Measurements from ENCODE around the gene EPHA7. TPM values are rescaled to one million over a fixed set of nuclear protein-coding genes. Genes with fewer than 3 reads are reported as not detected.

Gene EPHA7
- total RNA-seq, 2 experiments from 2014 or later: not detected

- DNase-seq: no peak
- CTCF ChIA-PET: no interaction called here
Measured at GRCh38 chr6:93433592-93433991, 14.2 kb upstream of the EPHA7 start.

GRCh38 chr6:93424303-93425064 lies 5.1 kb upstream of the EPHA7 start:
- intact Hi-C loops (cut with DNase I, micrococcal nuclease): no loop called here
- Histone ChIP-seq H3K36me3 (ENCODE audit: insufficient read depth, low read length) (no peaks in the 10 kb centered on the region), H3K4me3 (ENCODE audit: low read length) (no peak overlapping the region), H3K9me3 (ENCODE audit: control insufficient read depth in 1 of 2, insufficient read depth in 1 of 2, low read length in 2 of 2) (peaks cover 0 to 3% of the 10 kb centered on the region in 2 experiments), H3K27me3 (ENCODE audit: control insufficient read depth in 1 of 2, insufficient read depth in 2 of 2, low read length in 2 of 2) (peaks cover 12 to 33% of the 10 kb centered on the region in 2 experiments), H3K27ac (ENCODE audit: low read depth in 1 of 2, low read length in 2 of 2) (no peak overlapping the region), H3K4me1 (ENCODE audit: insufficient read depth, low read length) (peaks cover 4% of the 10 kb centered on the region)
- Mint-ChIP-seq H3K9me3 (peaks cover 3% of the 10 kb centered on the region), H3K27ac (no peak overlapping the region), H3K4me1 (ENCODE audit: low read depth) (peaks cover 9% of the 10 kb centered on the region), H3K27me3 (peaks cover 27% of the 10 kb centered on the region), H3K36me3 (ENCODE audit: low read depth) (no peaks in the 10 kb centered on the region), H3K4me3 (no peak overlapping the region)
- ChIA-PET CTCF (no interaction called here), POLR2A (no interaction called here)
- TF ChIP-seq CTCF (IDR thresholded peaks at IDR 0.05): no peak
- DNase-seq: no peak
- no peak for ATAC-seq (ENCODE audit: poor library complexity)

More at GRCh38 chr6:93433592-93433991, 14.2 kb upstream of the EPHA7 start:
- H3K4me1 ChIP-seq (ENCODE audit: insufficient read depth, low read length): no peaks in the 10 kb centered on the region
- ATAC-seq (ENCODE audit: poor library complexity): no peak
- no peaks in the 10 kb centered on the region for H3K36me3 ChIP-seq (ENCODE audit: insufficient read depth, low read length)
- no peak overlapping the region for H3K4me3 Mint-ChIP-seq
- H3K27ac Mint-ChIP-seq: no peak overlapping the region
- H3K36me3 Mint-ChIP-seq (ENCODE audit: low read depth): no peaks in the 10 kb centered on the region
- no peak for TF ChIP-seq CTCF (IDR thresholded peaks at IDR 0.05)
- H3K27me3 ChIP-seq (ENCODE audit: control insufficient read depth in 1 of 2, insufficient read depth in 2 of 2, low read length in 2 of 2): no peaks in the 10 kb centered on the region
- H3K4me3 ChIP-seq (ENCODE audit: low read length): no peak overlapping the region
- intact Hi-C loops (cut with DNase I, micrococcal nuclease): no loop called here
- peaks cover 1% of the 10 kb centered on the region for H3K9me3 Mint-ChIP-seq
- no peaks in the 10 kb centered on the region for H3K9me3 ChIP-seq (ENCODE audit: control insufficient read depth in 1 of 2, insufficient read depth in 1 of 2, low read length in 2 of 2)
- POLR2A ChIA-PET: no interaction called here
- no peaks in the 10 kb centered on the region for H3K27me3 Mint-ChIP-seq
- H3K4me1 Mint-ChIP-seq (ENCODE audit: low read depth): no peaks in the 10 kb centered on the region
- H3K27ac ChIP-seq (ENCODE audit: low read depth in 1 of 2, low read length in 2 of 2): no peak overlapping the region

DNA sequence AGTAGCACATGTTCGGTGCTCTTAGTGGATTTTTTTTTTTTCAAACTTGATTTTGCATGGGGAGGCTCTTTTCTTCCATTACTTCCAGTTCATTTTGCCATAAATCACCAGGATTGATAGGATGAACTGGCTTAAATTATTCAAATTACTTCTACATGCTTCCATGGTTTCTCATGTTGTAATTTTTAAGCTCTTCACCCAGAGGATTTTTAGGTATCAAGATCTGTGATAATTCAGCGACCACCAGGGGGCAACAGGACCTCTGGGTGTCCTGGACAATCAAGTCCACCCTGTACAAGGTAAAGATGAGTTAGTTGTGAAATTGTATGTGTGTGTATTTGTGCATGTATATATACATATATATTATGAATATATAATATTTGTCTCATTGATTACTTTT lies 4.2 kb upstream of the EPHA7 start:
- Mint-ChIP-seq H3K36me3 (ENCODE audit: low read depth) (no peaks in the 10 kb centered on the region), H3K27me3 (peaks cover 32% of the 10 kb centered on the region), H3K9me3 (peaks cover 3% of the 10 kb centered on the region), H3K4me3 (no peak overlapping the region), H3K4me1 (ENCODE audit: low read depth) (peaks cover 9% of the 10 kb centered on the region), H3K27ac (no peak overlapping the region)
- intact Hi-C loops (cut with DNase I, micrococcal nuclease): no loop called here
- TF ChIP-seq CTCF (IDR thresholded peaks at IDR 0.05): no peak
- Histone ChIP-seq H3K27me3 (ENCODE audit: control insufficient read depth in 1 of 2, insufficient read depth in 2 of 2, low read length in 2 of 2) (peaks cover 16 to 42% of the 10 kb centered on the region in 2 experiments), H3K4me1 (ENCODE audit: insufficient read depth, low read length) (peaks cover 10% of the 10 kb centered on the region), H3K36me3 (ENCODE audit: insufficient read depth, low read length) (no peaks in the 10 kb centered on the region), H3K4me3 (ENCODE audit: low read length) (no peak overlapping the region), H3K27ac (ENCODE audit: low read depth in 1 of 2, low read length in 2 of 2) (no peak overlapping the region), H3K9me3 (ENCODE audit: control insufficient read depth in 1 of 2, insufficient read depth in 1 of 2, low read length in 2 of 2) (peaks cover 0 to 12% of the 10 kb centered on the region in 2 experiments)
- POLR2A ChIA-PET: no interaction called here
- CTCF ChIA-PET: no interaction called here
- ATAC-seq (ENCODE audit: poor library complexity) (no peak), DNase-seq (no peak)

All from CD4-positive, alpha-beta T cell (primary cell).